ENCODE measurements around the gene LRRC61.

LRRC61 gene

GRCh38 chr7:150332852-150333635 is 9.9 kb downstream of the LRRC61 start:
- no peak for DNase-seq (ENCODE audit: low spot score)

GRCh38 chr7:150333659-150334058 is 10.5 kb downstream of the LRRC61 start:
- DNase-seq (ENCODE audit: low spot score): no peak

- DNase-seq (ENCODE audit: low spot score): no peak
These were observed 11.0 kb downstream of the LRRC61 start for GRCh38 chr7:150334108-150334507.

- no peak for DNase-seq (ENCODE audit: low spot score)
These were observed 12.1 kb downstream of the LRRC61 start for GRCh38 chr7:150335108-150335773.

- no peak for DNase-seq (ENCODE audit: low spot score)
These were observed 12.6 kb downstream of the LRRC61 start for GRCh38 chr7:150335774-150336112.

GRCh38 chr7:150336746-150337145 is 13.6 kb downstream of the LRRC61 start:
- no peak for DNase-seq (ENCODE audit: low spot score)

- DNase-seq (ENCODE audit: low spot score): no peak
These were observed 14.0 kb downstream of the LRRC61 start for GRCh38 chr7:150337179-150337578.

- no peak for DNase-seq (ENCODE audit: low spot score)
These were observed 14.5 kb downstream of the LRRC61 start for GRCh38 chr7:150337659-150338081.

GRCh38 chr7:150338166-150338829 is 15.1 kb downstream of the LRRC61 start:
- no peak for DNase-seq (ENCODE audit: low spot score)

- DNase-seq (ENCODE audit: low spot score): no peak
These were observed 16.3 kb downstream of the LRRC61 start for GRCh38 chr7:150339409-150339809.

- DNase-seq (ENCODE audit: low spot score): no peak
These were observed 17.0 kb downstream of the LRRC61 start for GRCh38 chr7:150340024-150340749.

GRCh38 chr7:150340875-150341262 is 17.7 kb downstream of the LRRC61 start:
- no peak for DNase-seq (ENCODE audit: low spot score)

- DNase-seq (ENCODE audit: low spot score): no peak
These were observed 18.3 kb downstream of the LRRC61 start, which contains the start of gene RARRES2 for GRCh38 chr7:150341263-150342120. Gene RARRES2, minus strand, starts transcription at chr7:150341629. Its CDS starts 1,020 bp downstream, at chr7:150340609.

GRCh38 chr7:150342121-150342408 is 18.9 kb downstream of the LRRC61 start:
- DNase-seq (ENCODE audit: low spot score): no peak

- no peak for DNase-seq (ENCODE audit: low spot score)
These were observed 20.1 kb downstream of the LRRC61 start for GRCh38 chr7:150343225-150343624.

- no peak for DNase-seq (ENCODE audit: low spot score)
These were observed 21.1 kb downstream of the LRRC61 start for GRCh38 chr7:150344299-150344698.

- no peak for DNase-seq (ENCODE audit: low spot score)
These were observed 21.9 kb downstream of the LRRC61 start for GRCh38 chr7:150345012-150345411.

- DNase-seq (ENCODE audit: low spot score): no peak
These were observed 23.8 kb downstream of the LRRC61 start for GRCh38 chr7:150346922-150347321.

- no peak for DNase-seq (ENCODE audit: low spot score)
These were observed 28.5 kb downstream of the LRRC61 start for GRCh38 chr7:150351587-150352194.

GRCh38 chr7:150355666-150356059 is 32.5 kb downstream of the LRRC61 start:
- no peak for DNase-seq (ENCODE audit: low spot score)

GRCh38 chr7:150356265-150356897 is 33.2 kb downstream of the LRRC61 start:
- DNase-seq (ENCODE audit: low spot score): peak; percentile 53

Data from hematopoietic multipotent progenitor cell treated with erythropoietin and hydrocortisone succinate and interleukin-3 and kit ligand, for 17 days (in vitro differentiated cells).